ENCODE measurements around the gene KLHL22. TPM values are rescaled to one million over a fixed set of nuclear protein-coding genes. Genes with fewer than 3 reads are reported as not detected.
A peak's percentile ranks its signal among the peaks of the same experiment; 100 is the strongest.

KLHL22 gene
- total RNA-seq, 5 donors from 2014 or later (not counting 1 experiment from before 2014, with no cell fraction given), result 42.0 to 57.8 (median 47.1) TPM

DNA sequence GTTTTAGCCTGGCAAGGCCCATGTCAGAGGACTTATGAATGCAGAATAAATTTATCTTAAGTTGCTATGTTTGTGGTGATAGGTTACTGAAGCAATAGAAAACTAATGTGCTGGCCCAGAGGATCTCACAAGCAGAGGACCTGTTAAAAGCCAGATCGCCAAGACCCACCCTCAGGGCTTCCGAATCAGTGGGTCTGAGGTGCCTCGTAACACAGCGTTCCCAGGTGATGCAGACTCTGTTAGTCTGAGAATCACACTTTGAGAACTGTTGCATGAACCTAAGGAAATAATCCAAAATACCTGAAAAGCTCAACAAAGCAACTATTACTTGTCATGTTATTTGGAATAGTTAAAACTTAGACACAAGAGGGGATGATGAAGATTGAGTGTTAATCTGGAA is 51.3 kb downstream of the KLHL22 start:
- Histone ChIP-seq H3K4me1 (ENCODE audit: control insufficient read depth in 1 of 2, extremely low read depth in 1 of 2, insufficient read depth in 2 of 2, low read length in 2 of 2) (no peaks in the 10 kb centered on the region), H3K36me3 (ENCODE audit: control insufficient read depth in 2 of 2, extremely low read depth in 1 of 2, insufficient read depth in 1 of 2, low read length in 1 of 2) (peaks cover 20 to 45% of the 10 kb centered on the region in 2 donors), H3K9me3 (no peaks in the 10 kb centered on the region), H3K27me3 (replicated peaks in 1 of 2; ENCODE audit: control insufficient read depth in 2 of 2, extremely low read depth in 1 of 2, insufficient read depth in 2 of 2, low read length in 1 of 2) (peaks cover 0 to 2% of the 10 kb centered on the region in 2 experiments), H3K27ac (ENCODE audit: low read length) (no peak overlapping the region), H3K4me3 (ENCODE audit: control insufficient read depth in 1 of 2, extremely low read depth in 1 of 2, low read length in 1 of 2) (no peak overlapping the region)
- Mint-ChIP-seq H3K4me1 (peaks cover 0 to 3% (median 0%) of the 10 kb centered on the region in 3 donors), H3K36me3 (peaks cover 32% of the 10 kb centered on the region), H3K4me3 (no peak overlapping the region), H3K9me3 (no peaks in the 10 kb centered on the region), H3K27ac (no peak overlapping the region), H3K27me3 (no peaks in the 10 kb centered on the region)
- CTCF ChIA-PET, result interaction anchor here (0.6 to 1.0 kb wide), 2 partner anchors 16 to 68 kb away, joined by 3 to 4 read pairs; no protein-coding TSS in a partner anchor
- POLR2A ChIA-PET, result no interaction called here
- DNase-seq (no peak), ATAC-seq (replicated peaks in 1 of 4) (no peak)
- 92% methylated on average over 2 of the region's 4 CpGs for WGBS (ENCODE audit: insufficient coverage)

DNA sequence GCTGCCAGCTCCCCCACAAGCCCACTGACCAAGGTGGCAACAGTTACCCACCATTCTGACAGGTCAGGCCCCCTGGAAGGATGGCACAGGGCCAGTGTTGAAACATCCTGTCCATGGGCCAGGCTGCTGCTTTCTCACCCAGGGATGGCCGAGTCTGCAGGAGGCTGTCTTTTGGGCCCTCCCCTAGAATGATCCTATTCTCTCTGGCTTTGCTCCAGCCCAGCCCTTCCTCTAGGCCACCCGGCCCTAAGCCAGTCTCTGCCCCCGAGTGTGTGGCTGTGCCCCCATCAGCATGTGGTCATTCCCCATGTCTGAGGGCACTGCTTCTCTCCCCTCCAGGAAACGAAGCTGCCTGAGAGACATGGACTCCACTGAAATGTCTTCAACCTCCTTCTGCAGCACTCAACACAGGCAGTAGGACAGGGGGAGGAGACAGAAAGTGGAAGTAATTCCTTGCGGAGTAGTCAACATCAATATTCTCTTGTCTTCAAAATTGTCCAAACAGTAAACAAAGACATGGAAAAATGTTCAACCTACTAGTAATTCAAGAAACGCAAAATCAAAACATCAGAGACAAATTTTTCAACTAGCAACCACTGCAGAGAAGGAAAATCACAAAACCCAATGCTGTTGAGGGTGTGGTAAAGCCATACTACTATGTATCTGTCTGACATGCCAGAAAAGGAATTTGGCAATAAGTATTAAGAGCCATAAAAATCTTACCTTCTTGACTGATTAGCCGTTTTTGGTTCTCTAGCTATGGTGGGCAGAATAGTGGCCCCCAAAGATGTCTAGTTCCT is 52.9 kb downstream of the KLHL22 start:
- WGBS (ENCODE audit: insufficient coverage), result 82% methylated on average over 3 of the region's 7 CpGs
- Histone ChIP-seq H3K9me3 (no peaks in the 10 kb centered on the region), H3K36me3 (ENCODE audit: control insufficient read depth in 2 of 2, extremely low read depth in 1 of 2, insufficient read depth in 1 of 2, low read length in 1 of 2) (peaks cover 20 to 45% of the 10 kb centered on the region in 2 donors), H3K4me1 (ENCODE audit: control insufficient read depth in 1 of 2, extremely low read depth in 1 of 2, insufficient read depth in 2 of 2, low read length in 2 of 2) (peaks cover 0 to 8% of the 10 kb centered on the region in 2 experiments), H3K27ac (ENCODE audit: low read length) (no peak overlapping the region), H3K27me3 (replicated peaks in 1 of 2; ENCODE audit: control insufficient read depth in 2 of 2, extremely low read depth in 1 of 2, insufficient read depth in 2 of 2, low read length in 1 of 2) (peaks cover 0 to 18% of the 10 kb centered on the region in 2 experiments), H3K4me3 (ENCODE audit: control insufficient read depth in 1 of 2, extremely low read depth in 1 of 2, low read length in 1 of 2) (no peak overlapping the region)
- CTCF ChIA-PET, result no interaction called here
- POLR2A ChIA-PET, result no interaction called here
- ATAC-seq (replicated peaks in 1 of 4) (no peak), DNase-seq (no peak)
- Mint-ChIP-seq H3K4me1 (peaks cover 4 to 9% (median 7%) of the 10 kb centered on the region in 3 donors), H3K27me3 (peaks cover 5% of the 10 kb centered on the region in 2 donors), H3K4me3 (no peak overlapping the region), H3K9me3 (no peaks in the 10 kb centered on the region), H3K36me3 (peaks cover 35% of the 10 kb centered on the region), H3K27ac (no peak overlapping the region)

DNA sequence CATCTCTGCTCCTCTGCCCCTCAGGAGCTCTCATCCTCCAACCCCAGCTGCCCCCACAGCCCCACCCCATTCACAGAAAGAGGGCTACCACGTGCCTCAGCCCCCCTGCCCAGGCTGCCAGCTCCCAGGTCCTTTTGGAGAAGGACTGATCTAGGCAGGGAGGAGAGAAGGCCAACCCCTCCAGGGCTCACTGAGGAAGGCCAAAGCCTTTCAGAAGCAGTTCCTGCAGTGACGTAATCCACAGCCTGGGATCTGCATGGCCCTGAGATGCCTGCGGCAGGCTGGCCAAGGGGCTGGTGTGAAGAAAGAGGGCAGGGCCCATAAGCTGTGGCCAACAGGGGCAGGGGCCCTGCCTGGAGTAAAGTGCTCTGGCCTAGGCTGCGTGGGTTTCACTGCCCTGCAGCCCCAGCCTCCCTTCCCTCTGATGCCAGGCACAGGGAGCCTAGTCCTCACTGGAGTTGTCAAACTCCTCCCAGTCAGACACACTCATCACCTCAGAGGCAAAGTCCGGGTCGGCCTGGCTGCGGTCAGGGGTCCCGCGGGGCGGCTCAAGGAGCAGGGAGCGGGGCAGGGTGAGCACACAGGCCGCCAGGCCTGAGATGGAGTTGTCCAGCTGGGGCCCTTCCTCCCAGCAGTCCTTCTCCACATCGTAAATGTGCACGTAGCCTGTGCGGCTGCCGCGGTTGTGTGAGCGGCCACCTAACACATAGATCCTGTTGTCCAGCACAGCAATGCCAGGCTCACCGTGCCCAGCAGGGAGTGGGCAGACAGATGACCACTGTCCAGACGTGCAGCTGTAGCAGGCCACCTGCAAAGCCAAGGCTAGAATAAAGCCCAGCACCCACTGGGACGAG is 53.7 kb downstream of the KLHL22 start:
- no peaks in the 10 kb centered on the region for H3K9me3 Mint-ChIP-seq
- POLR2A ChIA-PET, result no interaction called here

DNA sequence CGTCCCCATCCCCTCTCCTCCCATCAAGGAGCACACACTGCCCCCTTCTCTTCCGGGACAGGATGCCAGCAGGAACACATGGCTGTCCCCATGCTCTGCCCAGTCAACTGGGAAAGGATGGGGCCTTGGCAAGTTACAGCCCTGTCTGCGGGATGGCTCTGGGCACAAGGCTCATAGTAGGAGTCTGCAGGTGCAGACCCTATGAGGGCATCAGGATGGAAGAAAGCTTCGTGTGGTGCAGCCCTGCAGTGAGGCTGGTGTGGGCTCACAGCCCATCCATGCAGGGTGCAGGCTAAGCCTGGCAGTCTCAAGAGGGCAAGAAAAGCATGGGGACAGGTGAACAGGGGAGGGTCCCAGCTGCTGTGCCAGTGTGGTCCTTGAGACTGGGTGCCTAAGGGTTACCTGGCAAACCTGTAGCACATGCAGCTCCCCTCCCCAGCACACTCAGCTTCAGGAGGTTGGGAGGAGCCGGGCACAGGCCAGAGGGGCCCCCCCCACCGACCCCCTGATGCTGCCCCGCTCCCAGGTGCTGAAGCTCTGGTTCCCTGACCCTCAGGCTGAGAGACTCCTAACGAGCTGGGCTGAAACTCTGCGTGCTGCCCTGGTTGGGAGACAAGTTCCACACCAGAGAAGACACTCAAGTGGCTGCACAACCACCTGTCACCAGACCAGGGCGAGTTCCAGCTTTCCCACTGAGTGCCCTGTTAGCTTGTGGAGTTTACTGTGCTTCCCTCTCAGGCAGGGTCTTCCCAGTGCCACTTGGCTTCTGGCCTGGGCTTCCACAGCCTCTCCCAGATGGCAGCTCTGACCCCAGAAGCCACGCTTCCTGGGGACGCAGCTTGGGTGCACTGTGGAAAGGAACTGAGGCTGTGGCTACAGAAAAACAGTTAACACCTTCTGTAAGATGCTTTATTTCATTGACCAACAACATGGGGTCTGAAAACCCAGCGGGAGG is 54.7 kb downstream of the KLHL22 start:
- no peak overlapping the region for H3K4me3 ChIP-seq (ENCODE audit: control insufficient read depth in 1 of 2, extremely low read depth in 1 of 2, low read length in 1 of 2)
- H3K9me3 ChIP-seq, result no peaks in the 10 kb centered on the region
- ChIA-PET CTCF (no interaction called here), POLR2A (no interaction called here)
- ATAC-seq (replicated peaks in 1 of 4) (no peak), DNase-seq (no peak)
- peaks cover 2 to 22% of the 10 kb centered on the region in 2 experiments for H3K4me1 ChIP-seq (ENCODE audit: control insufficient read depth in 1 of 2, extremely low read depth in 1 of 2, insufficient read depth in 2 of 2, low read length in 2 of 2)
- peaks cover 10 to 16% of the 10 kb centered on the region in 2 donors for H3K27me3 Mint-ChIP-seq
- H3K27ac Mint-ChIP-seq, result no peak overlapping the region
- H3K27me3 ChIP-seq (replicated peaks in 1 of 2; ENCODE audit: control insufficient read depth in 2 of 2, extremely low read depth in 1 of 2, insufficient read depth in 2 of 2, low read length in 1 of 2), result peaks cover 0 to 32% of the 10 kb centered on the region in 2 experiments
- peaks cover 11 to 20% (median 14%) of the 10 kb centered on the region in 3 donors for H3K4me1 Mint-ChIP-seq
- peaks cover 12 to 38% of the 10 kb centered on the region in 2 donors for H3K36me3 ChIP-seq (ENCODE audit: control insufficient read depth in 2 of 2, extremely low read depth in 1 of 2, insufficient read depth in 1 of 2, low read length in 1 of 2)
- no peak overlapping the region for H3K4me3 Mint-ChIP-seq
- H3K9me3 Mint-ChIP-seq, result no peaks in the 10 kb centered on the region
- WGBS (ENCODE audit: insufficient coverage), result 82% methylated on average over 11 of the region's 13 CpGs
- no peak overlapping the region for H3K27ac ChIP-seq (ENCODE audit: low read length)
- H3K36me3 Mint-ChIP-seq, result peaks cover 22% of the 10 kb centered on the region

More for the DNA sequence above, 53.7 kb downstream of the KLHL22 start:
- ATAC-seq (replicated peaks in 1 of 4), result no peak
- no peaks in the 10 kb centered on the region for H3K9me3 ChIP-seq
- Mint-ChIP-seq H3K27ac (no peak overlapping the region), H3K4me1 (peaks cover 8 to 15% (median 12%) of the 10 kb centered on the region in 3 donors), H3K4me3 (no peak overlapping the region), H3K36me3 (peaks cover 32% of the 10 kb centered on the region), H3K27me3 (peaks cover 10 to 11% of the 10 kb centered on the region in 2 donors)
- H3K27ac ChIP-seq (ENCODE audit: low read length), result no peak overlapping the region
- peaks cover 1 to 15% of the 10 kb centered on the region in 2 experiments for H3K4me1 ChIP-seq (ENCODE audit: control insufficient read depth in 1 of 2, extremely low read depth in 1 of 2, insufficient read depth in 2 of 2, low read length in 2 of 2)
- no peak overlapping the region for H3K4me3 ChIP-seq (ENCODE audit: control insufficient read depth in 1 of 2, extremely low read depth in 1 of 2, low read length in 1 of 2)
- no peak for DNase-seq
- WGBS (ENCODE audit: insufficient coverage), result 91% methylated on average over 17 of the region's 21 CpGs
- peaks cover 0 to 25% of the 10 kb centered on the region in 2 experiments for H3K27me3 ChIP-seq (replicated peaks in 1 of 2; ENCODE audit: control insufficient read depth in 2 of 2, extremely low read depth in 1 of 2, insufficient read depth in 2 of 2, low read length in 1 of 2)
- peaks cover 20 to 45% of the 10 kb centered on the region in 2 donors for H3K36me3 ChIP-seq (ENCODE audit: control insufficient read depth in 2 of 2, extremely low read depth in 1 of 2, insufficient read depth in 1 of 2, low read length in 1 of 2)
- CTCF ChIA-PET, result no interaction called here

DNA sequence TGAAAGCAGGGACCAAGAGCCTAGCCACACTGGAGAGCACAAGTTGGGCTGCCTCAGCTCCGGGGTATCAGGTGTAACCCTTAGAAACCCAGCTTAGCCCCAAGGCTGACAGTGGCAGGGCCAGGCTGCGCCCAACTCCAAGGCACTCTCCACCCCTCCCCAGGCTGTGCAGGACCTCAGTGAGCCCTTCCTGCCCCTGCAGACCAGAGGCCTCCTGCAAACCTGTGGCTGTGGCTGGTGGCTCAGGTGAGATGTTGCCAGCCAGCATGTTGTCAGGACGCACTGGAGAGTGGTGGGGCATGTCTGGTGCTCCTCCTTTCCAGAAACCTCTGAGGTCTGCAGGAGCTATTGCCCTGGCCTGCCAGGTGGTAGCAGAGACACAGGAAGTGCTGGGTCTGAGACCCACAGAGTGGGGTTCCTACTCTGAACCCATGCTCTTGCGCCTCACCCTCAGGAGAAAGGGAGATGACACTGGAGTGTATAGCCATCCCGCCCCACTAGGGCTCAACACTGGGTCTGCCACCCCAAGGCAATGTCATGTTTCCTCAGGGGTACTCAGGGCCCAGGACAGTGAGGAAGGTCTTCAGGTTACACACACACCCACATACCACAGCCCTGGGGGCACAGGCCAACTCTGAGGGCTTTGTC is 55.5 kb downstream of the KLHL22 start:
- Mint-ChIP-seq H3K27ac (no peak overlapping the region), H3K4me1 (peaks cover 16 to 25% (median 21%) of the 10 kb centered on the region in 3 donors), H3K4me3 (no peak overlapping the region), H3K36me3 (peaks cover 21% of the 10 kb centered on the region), H3K27me3 (peaks cover 19 to 25% of the 10 kb centered on the region in 2 donors), H3K9me3 (no peaks in the 10 kb centered on the region)
- Histone ChIP-seq H3K36me3 (ENCODE audit: control insufficient read depth in 2 of 2, extremely low read depth in 1 of 2, insufficient read depth in 1 of 2, low read length in 1 of 2) (peaks cover 7 to 33% of the 10 kb centered on the region in 2 donors), H3K27me3 (replicated peaks in 1 of 2; ENCODE audit: control insufficient read depth in 2 of 2, extremely low read depth in 1 of 2, insufficient read depth in 2 of 2, low read length in 1 of 2) (peaks cover 8 to 40% of the 10 kb centered on the region in 2 experiments), H3K27ac (ENCODE audit: low read length) (no peak overlapping the region), H3K4me1 (ENCODE audit: control insufficient read depth in 1 of 2, extremely low read depth in 1 of 2, insufficient read depth in 2 of 2, low read length in 2 of 2) (peaks cover 2 to 24% of the 10 kb centered on the region in 2 experiments), H3K9me3 (no peaks in the 10 kb centered on the region), H3K4me3 (ENCODE audit: control insufficient read depth in 1 of 2, extremely low read depth in 1 of 2, low read length in 1 of 2) (no peak overlapping the region)
- DNase-seq (peak in 1 of 35 experiments; percentile 12), ATAC-seq (replicated peaks in 1 of 4) (no peak)
- ChIA-PET CTCF (no interaction called here), POLR2A (no interaction called here)
- 87% methylated on average over 3 of the region's 5 CpGs for WGBS (ENCODE audit: insufficient coverage)
